ENCODE data around the gene GPRC5D. TPM values are rescaled to one million over a fixed set of nuclear protein-coding genes. Genes with fewer than 3 reads are reported as not detected.
A peak's percentile ranks its signal among the peaks of the same experiment; 100 is the strongest.

The GPRC5D gene
- total RNA-seq, 1 experiment from 2014 or later, result not detected

DNA sequence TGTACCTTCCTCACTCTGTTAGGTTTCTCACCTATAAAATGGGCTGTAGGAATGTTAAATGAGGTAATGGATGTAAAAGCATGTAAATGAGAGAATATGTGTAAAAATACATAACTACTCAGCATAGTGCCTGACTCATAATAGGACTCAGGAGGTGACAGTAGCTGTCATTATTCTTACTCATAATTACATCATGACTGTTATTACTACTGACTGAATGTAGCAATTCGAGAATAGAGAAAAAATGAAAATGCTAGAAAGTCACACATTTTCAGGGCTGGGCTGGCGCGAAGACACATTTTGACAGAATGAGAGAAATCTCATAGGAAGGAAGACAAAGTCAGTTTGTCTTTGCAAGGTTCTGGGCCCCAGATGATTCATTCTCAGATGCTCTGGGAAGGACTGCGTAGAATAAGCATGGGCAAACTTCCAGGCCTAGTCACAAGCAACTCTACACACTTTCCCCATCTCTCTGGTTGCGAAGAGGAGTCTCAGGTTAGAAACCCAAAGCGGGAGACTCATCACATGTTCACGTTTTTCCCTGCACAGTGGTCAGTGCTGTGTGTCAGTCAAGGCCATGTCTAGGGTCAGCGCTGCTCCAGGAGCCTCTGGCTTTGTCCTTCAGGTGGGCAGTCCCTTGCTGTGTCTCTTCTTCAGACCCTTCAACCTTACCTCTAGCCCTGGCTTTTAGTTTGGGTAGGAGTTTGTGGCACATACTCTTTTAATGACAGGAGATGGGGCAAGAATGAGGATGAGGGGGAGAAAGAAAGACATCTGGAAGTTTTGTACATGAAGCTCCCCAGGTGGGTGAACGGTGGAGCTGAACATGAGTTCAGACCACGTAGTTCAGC is 52.2 kb downstream of the GPRC5D start:
- peak; percentile 98 for DNase-seq (ENCODE audit: low read depth, low spot score)
- in situ Hi-C loops (cut with HindIII; ENCODE audit: low pct_unique_long_range_greater_than_20kb, low sequenced_read_pairs), result no loop called here

DNA sequence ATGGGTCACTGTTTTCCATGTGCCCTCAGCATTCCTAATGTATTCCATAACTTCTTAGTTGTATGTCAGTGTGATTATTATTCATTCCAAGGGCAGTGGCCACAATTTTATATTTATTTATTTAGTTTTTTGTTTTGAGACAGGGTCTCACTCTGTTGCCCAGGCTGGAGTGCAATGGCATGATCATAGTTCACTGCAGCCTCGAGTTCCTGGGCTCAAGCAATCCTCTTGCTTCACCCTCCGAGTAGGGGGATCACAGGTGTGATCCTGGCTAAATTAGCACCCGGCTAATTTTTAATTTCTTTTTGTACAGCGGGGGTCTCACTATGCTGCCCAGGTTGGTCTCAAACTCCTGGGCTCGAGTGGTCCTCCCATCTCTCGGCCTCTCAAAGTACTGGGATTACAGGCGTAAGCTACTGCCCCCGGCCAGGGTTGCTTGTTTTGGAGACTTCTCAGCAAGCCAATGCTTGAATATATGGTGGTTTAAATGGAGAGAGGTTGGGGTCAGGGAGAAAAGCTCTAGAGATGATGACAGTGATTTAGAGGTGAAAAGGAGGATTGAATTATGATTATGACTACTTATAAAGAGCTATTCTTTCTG is 53.0 kb downstream of the GPRC5D start:
- in situ Hi-C loops (cut with HindIII; ENCODE audit: low pct_unique_long_range_greater_than_20kb, low sequenced_read_pairs), result no loop called here
- DNase-seq (ENCODE audit: low read depth, low spot score), result no peak

DNA sequence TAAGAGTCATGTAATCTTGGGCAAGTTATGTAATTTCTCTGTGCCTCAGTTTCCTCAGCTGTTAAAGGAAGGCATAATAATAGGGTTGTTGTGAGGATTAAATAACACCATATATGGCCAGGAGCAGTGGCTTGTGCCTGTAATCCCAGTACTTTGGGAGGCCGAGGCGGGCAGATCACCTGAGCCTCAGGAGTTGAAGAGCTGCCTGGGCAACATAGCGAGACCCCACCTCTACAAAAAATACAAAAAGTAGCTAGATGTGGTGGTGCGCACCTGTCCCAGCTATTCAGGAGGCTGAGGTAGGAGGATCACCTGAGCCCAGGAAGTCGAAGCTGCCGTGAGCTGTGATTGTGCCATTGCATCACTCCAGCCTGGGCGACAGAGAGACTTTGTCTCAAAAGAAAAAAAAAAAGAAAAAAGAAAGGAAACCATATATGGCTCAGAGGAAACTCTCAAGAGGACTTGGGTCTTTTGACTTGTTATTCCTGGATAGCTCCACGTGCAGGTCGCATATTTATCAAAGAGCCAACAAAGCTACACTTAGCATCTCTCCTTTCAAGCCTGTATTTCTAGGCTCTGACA is 53.7 kb downstream of the GPRC5D start:
- peak; percentile 56 for DNase-seq (ENCODE audit: low read depth, low spot score)
- in situ Hi-C loops (cut with HindIII; ENCODE audit: low pct_unique_long_range_greater_than_20kb, low sequenced_read_pairs), result no loop called here

DNA sequence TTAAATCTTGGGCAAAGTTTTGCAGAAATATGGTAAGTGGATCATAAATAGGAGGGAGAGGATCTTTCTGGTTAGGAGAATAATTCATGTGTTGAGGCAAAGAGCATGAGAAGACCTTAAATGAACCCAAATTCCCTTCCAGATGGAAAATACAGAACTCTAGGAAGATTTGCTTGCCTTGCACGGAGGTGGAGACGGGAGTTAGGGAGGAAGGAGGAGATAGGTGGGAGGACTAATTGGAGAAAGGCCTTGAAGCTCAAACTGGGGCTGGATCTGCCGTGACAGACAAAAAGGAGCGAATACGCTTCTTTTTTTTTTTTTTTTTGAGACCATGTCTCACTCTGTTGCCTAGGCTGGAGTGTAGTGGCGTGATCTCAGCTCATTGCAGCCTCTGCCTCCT is 54.7 kb downstream of the GPRC5D start:
- in situ Hi-C loops (cut with HindIII; ENCODE audit: low pct_unique_long_range_greater_than_20kb, low sequenced_read_pairs), result no loop called here

DNA sequence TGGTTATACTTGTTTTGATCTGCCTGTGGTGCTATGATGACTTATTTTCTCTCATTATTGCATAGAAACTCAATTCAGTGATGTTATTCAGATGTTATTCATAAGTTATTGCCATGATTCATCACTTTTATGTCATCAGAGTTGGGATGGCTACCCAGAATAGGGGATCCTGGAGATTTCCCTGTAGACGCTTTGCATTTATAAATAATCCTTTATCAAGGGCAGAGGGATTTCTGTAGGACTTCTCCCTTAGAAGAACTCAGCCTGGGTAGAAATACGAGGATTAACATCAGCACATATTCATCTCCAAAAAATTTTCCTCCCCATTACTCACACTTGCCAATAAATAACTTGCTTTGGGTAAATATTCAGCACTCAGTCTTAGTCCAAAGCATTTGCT is 55.7 kb downstream of the GPRC5D start:
- in situ Hi-C loops (cut with HindIII; ENCODE audit: low pct_unique_long_range_greater_than_20kb, low sequenced_read_pairs), result no loop called here
- no peak for DNase-seq (ENCODE audit: low read depth, low spot score)

More for the DNA sequence above, 54.7 kb downstream of the GPRC5D start:
- no peak for DNase-seq (ENCODE audit: low read depth, low spot score)

DNA sequence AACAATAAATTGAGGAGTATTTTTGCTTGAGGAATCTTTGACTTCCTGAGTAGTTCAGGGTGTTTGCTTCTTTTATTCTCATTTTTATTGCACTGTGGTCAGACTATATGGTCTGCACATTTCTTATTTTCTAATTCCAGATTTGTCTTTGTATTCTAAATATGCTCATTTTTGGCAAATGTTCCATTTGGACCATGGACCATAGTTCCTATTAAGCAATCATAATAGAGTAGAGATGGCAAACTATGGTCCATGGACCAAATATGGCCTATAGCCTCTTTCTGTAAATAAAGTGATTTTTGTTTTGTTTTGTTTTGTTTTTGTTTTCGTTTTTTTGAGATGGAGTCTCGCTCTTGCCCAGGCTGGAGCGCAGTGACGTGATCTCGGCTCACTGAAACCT is 58.5 kb downstream of the GPRC5D start:
- in situ Hi-C loops (cut with HindIII; ENCODE audit: low pct_unique_long_range_greater_than_20kb, low sequenced_read_pairs), result no loop called here
- DNase-seq (ENCODE audit: low read depth, low spot score), result no peak

DNA sequence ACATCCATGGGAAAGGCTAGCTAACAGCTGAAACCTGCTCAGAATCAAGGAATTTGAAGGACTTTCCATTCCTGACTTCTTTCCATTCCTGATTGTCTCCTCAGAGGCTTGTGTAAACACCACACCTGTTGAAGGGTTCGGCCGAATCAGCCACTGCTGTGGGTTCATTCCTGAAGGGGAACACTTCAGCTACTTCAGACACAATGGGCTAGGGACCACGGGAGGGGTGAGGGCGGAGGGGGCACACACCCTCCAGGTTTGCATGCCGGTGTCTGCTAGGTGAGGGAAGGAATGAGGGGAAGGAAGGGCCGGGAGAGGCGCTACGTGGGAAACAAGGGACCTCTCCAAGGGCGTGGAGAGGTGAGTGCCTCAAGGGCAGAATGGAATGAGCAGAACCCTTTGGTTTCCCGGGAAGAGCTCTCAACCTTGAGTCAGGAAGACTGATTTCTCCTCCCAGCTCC is 59.3 kb downstream of the GPRC5D start:
- DNase-seq (ENCODE audit: low read depth, low spot score), result no peak
- in situ Hi-C loops (cut with HindIII; ENCODE audit: low pct_unique_long_range_greater_than_20kb, low sequenced_read_pairs), result no loop called here

DNA sequence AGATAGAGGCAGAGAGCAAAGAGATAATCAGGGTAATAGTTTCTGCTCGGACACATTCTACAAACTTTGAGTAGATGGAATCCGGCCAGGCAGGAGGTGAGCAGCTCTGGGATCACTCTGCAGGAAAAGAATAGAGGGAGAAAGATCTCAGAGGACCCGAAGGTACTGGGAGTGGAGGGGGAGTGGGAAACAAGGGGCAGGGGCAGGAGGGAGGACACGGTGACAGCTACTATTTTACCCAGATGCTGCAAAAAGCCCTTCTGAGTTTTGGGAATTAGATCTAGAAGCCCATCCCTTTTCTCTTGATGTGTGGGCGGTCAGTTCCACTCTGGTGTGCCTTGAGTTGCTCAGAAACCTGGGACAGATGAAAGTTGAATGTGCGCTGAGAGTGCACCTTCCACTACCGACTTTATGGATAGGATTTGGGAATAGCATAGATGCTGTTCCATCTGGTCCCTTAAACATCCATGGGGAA is 60.1 kb downstream of the GPRC5D start:
- in situ Hi-C loops (cut with HindIII; ENCODE audit: low pct_unique_long_range_greater_than_20kb, low sequenced_read_pairs), result no loop called here
- no peak for DNase-seq (ENCODE audit: low read depth, low spot score)

DNA sequence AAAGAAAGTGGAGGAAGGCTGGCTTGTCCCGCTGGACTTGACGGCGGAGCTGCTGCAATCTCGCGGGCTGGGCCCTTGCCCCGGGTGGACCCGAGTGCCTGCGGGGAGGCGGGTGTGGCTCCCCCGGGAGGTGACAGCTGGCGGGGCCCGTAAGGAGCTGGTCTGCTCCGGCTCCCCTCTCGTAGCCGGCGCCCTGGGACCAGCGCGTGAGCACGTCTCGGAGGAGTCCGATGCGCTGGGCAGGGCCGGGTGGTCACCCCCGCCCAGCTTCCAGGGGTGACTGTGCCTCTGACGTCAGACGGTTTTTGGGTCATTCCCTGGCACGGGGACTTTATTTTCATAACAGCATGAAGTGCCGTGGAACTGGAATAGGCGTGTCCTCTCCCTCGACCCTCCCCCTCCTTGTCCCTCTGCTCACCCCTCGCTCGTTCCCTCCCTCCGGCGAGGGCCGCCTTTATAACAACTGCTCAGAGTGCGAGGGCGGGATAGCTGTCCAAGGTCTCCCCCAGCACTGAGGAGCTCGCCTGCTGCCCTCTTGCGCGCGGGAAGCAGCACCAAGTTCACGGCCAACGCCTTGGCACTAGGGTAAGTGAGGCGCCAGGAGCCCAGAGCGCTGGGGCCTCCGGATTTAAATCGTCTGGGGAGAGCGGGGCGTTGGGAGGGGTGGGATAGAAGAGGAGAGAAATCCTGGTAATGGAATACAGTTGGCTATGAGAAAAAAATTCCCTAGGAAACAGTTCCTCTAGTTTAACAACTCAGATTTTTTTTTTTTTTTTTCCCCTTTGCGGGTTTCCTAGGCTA is 60.7 kb downstream of the GPRC5D start, which contains the start of gene GPRC5A:
Gene GPRC5A (plus strand): TSS at position 483 of the 801 bp plus-strand sequence. CDS start 16,688 bp downstream, outside the sequence.
- DNase-seq (ENCODE audit: low read depth, low spot score), result peak; percentile 82

More for the DNA sequence above, 60.7 kb downstream of the GPRC5D start, which contains the start of gene GPRC5A:
- in situ Hi-C loops (cut with HindIII; ENCODE audit: low pct_unique_long_range_greater_than_20kb, low sequenced_read_pairs), result no loop called here

Small RNA genes lying within 50 kb of the gene (small RNA-seq; reads per million reads assigned to genes)
- gene RF00604, result 0.76 to 2.6 reads per million in 2 experiments

Other genes with a start within 250 kb of the GPRC5D start
- gene CDKN1B, start 234.8 kb downstream of the GPRC5D start, total RNA-seq (2014; rRNA removed; shearing (Covaris generic)), result 39.7 and 40.6 TPM in 2 replicates
- gene APOLD1, start 166.5 kb downstream of the GPRC5D start, total RNA-seq (2014; rRNA removed; shearing (Covaris generic)), result 55.9 and 57.6 TPM in 2 replicates
- 93.1 and 102 TPM in 2 replicates for gene DDX47, start 138.8 kb downstream of the GPRC5D start, total RNA-seq (2014; rRNA removed; shearing (Covaris generic))
- 13.9 and 17.6 TPM in 2 replicates for gene GPRC5A, start 60.6 kb downstream of the GPRC5D start, total RNA-seq (2014; rRNA removed; shearing (Covaris generic))
- gene HEBP1, start 48.1 kb upstream of the GPRC5D start, total RNA-seq (2014; rRNA removed; shearing (Covaris generic)), result 7.8 and 7.9 TPM in 2 replicates
- gene FAM234B, start 92.2 kb upstream of the GPRC5D start, total RNA-seq (2014; rRNA removed; shearing (Covaris generic)), result 14.4 and 15.6 TPM in 2 replicates
- not detected in 2 replicates for gene GSG1, start 151.5 kb upstream of the GPRC5D start, total RNA-seq (2014; rRNA removed; shearing (Covaris generic))
- 8.7 and 14.3 TPM in 2 replicates for gene EMP1, start 244.6 kb upstream of the GPRC5D start, total RNA-seq (2014; rRNA removed; shearing (Covaris generic))